ENCODE data around the gene POU2F3.

Gene POU2F3

GRCh38 chr11:120354779-120355178, 114.8 kb downstream of the POU2F3 start:
- TF ChIP-seq CTCF (IDR thresholded peaks at IDR 0.05; ENCODE audit: borderline replicate concordance, control extremely low read depth, extremely low read depth, insufficient read depth, missing control alignments), result no peak
- in situ Hi-C loops (cut with MboI; ENCODE audit: low sequenced_read_pairs, unreplicated experiment), result no loop called here
- no peak for DNase-seq (ENCODE audit: low spot score)

- no peak for DNase-seq (ENCODE audit: low spot score)
- no peak for TF ChIP-seq CTCF (IDR thresholded peaks at IDR 0.05; ENCODE audit: borderline replicate concordance, control extremely low read depth, extremely low read depth, insufficient read depth, missing control alignments)
- in situ Hi-C loops (cut with MboI; ENCODE audit: low sequenced_read_pairs, unreplicated experiment), result no loop called here
Observed at GRCh38 chr11:120357620-120358019, 117.7 kb downstream of the POU2F3 start.

GRCh38 chr11:120358729-120359128, 118.8 kb downstream of the POU2F3 start:
- no peak for DNase-seq (ENCODE audit: low spot score)
- no peak for TF ChIP-seq CTCF (IDR thresholded peaks at IDR 0.05; ENCODE audit: borderline replicate concordance, control extremely low read depth, extremely low read depth, insufficient read depth, missing control alignments)
- in situ Hi-C loops (cut with MboI; ENCODE audit: low sequenced_read_pairs, unreplicated experiment), result no loop called here

- in situ Hi-C loops (cut with MboI; ENCODE audit: low sequenced_read_pairs, unreplicated experiment), result no loop called here
- TF ChIP-seq CTCF (IDR thresholded peaks at IDR 0.05; ENCODE audit: borderline replicate concordance, control extremely low read depth, extremely low read depth, insufficient read depth, missing control alignments), result no peak
- no peak for DNase-seq (ENCODE audit: low spot score)
Observed at GRCh38 chr11:120363436-120363835, 123.5 kb downstream of the POU2F3 start.

DNA sequence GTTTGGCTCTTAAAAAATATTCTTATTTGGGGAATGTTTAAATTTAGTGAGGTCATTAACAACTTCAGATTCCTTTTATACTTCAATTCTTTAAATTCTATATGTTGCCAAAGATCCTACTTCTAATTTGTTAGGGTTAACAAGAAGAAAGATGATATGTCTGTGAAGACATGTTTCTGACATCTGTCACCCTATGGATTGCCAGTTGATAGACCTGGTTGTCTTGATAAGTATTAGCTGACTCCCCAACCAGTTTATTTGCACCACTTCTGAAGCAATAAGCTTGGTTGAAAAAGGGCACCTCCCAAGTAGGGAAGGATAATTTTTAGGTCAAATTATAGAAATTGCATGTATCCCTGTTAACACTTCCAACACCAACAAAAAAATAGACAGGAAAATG, 125.6 kb downstream of the POU2F3 start:
- no peak for TF ChIP-seq CTCF (IDR thresholded peaks at IDR 0.05; ENCODE audit: borderline replicate concordance, control extremely low read depth, extremely low read depth, insufficient read depth, missing control alignments)
- no peak for DNase-seq (ENCODE audit: low spot score)
- in situ Hi-C loops (cut with MboI; ENCODE audit: low sequenced_read_pairs, unreplicated experiment), result no loop called here
